GM06990 (cell line): ENCODE data around the gene NLRP3.

Source experiments
- DNase-seq: peaks from one replicate; pipeline ENCODE4 v3.0.0-alpha.2; 2011; ENCODE audit not compliant: insufficient read length; ENCODE audit errors: extremely low read depth
- H3K27me3 ChIP-seq: replicated peaks from 2 replicates; pipeline ENCODE4 v1.6.0; 2011; ENCODE audit warnings: low read length; ENCODE audit not compliant: control insufficient read depth, insufficient read depth
- H3K36me3 ChIP-seq: 2 replicates; pipeline ENCODE4 v1.5.1; 2011; ENCODE audit warnings: low read length; ENCODE audit not compliant: control insufficient read depth, insufficient read depth
- H3K4me3 ChIP-seq: replicated peaks from 2 replicates; pipeline ENCODE4 v1.5.1; 2011; ENCODE audit warnings: low read depth, mild to moderate bottlenecking, control low read depth, low read length
- TF ChIP-seq, protein P1 (sequence below): IDR thresholded peaks from 2 replicates; pipeline ENCODE4 v1.5.1; 2011; ENCODE audit warnings: low read length, control low read depth, mild to moderate bottlenecking, inconsistent platforms; ENCODE audit not compliant: insufficient read depth, poor library complexity, severe bottlenecking

The NLRP3 gene

GRCh38 chr1:247444571-247444970 is 28.6 kb downstream of the NLRP3 start:
- TF ChIP-seq, protein P1, sequence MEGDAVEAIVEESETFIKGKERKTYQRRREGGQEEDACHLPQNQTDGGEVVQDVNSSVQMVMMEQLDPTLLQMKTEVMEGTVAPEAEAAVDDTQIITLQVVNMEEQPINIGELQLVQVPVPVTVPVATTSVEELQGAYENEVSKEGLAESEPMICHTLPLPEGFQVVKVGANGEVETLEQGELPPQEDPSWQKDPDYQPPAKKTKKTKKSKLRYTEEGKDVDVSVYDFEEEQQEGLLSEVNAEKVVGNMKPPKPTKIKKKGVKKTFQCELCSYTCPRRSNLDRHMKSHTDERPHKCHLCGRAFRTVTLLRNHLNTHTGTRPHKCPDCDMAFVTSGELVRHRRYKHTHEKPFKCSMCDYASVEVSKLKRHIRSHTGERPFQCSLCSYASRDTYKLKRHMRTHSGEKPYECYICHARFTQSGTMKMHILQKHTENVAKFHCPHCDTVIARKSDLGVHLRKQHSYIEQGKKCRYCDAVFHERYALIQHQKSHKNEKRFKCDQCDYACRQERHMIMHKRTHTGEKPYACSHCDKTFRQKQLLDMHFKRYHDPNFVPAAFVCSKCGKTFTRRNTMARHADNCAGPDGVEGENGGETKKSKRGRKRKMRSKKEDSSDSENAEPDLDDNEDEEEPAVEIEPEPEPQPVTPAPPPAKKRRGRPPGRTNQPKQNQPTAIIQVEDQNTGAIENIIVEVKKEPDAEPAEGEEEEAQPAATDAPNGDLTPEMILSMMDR: no peak
- H3K27me3 ChIP-seq: no peaks in the 10 kb centered on the region
- H3K36me3 ChIP-seq: no peaks in the 10 kb centered on the region
- no peak for DNase-seq
- H3K4me3 ChIP-seq: no peak overlapping the region

DNA sequence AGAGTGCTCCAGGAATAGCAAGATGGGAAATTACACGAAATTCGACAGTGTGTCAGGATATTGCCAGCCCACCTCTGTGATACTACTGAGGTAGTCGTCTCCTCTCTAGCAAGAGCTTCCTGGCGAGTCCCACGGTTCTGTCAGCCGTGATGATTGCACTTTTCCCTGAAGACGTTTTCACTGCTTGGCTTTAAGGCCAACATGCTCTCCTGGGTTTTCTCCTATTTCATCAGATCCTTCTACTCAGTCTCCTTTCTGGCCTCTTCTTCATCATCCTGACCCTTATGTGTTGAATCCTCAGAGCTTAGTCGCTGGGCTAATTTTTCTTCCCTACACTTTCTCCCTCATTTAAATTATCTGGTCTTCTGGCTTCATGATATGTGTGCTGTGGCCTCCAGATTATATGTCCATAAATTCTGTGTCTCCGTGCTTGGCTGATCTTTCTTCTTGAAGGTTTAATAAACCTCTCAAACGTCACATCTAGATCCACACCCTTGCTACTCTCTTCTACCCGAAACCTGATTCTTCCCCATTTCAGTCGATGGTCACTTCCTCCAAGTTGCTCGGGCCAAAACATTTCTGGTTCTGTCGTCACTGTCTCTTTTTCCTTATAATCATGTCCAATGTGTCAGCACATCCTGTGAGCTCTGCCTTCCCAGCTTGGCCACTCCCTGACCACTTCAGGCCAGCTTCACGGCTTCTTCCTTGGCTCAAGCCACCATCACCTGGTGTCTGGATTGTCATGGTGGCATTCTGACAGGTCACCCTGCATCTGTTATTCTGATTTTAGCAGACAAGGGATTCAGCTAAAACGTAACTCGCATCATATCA is 29.8 kb downstream of the NLRP3 start:
- TF ChIP-seq, protein P1: no peak
- Histone ChIP-seq H3K27me3 (no peaks in the 10 kb centered on the region), H3K36me3 (no peaks in the 10 kb centered on the region), H3K4me3 (no peak overlapping the region)
- no peak for DNase-seq

DNA sequence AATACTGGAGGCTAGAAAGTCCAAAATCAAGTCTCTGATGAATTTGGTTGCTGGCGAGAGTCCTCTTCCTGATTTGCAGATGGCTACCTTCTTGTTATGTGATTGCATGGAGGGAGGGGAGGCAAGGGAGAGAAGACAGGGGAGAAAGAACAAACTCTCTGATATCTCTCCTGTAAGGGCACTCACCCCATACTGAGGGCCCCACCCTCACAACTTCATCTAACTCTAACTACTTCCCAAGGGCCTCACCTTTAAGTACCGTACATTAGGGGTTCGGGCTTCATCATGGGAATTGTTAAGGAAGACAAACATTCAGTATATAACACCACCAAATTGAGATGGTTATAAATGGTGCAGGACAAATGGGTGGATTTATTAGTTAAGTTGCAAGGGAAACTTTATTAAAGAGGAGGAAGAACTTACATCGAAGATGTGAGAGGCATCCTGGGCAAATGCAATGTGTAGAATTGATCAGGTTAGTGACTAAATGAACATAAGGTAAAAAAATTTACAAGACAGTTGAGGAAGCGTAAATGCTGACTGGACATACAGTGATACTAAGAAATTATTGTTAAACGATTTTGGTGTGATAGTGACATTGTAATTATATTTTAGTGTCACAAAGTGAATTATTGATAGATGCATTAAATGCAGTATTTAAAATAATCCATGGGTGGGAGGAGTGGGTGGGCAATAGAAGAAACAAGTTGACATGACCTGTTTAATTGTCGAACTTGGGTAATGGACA is 31.4 kb downstream of the NLRP3 start:
- Histone ChIP-seq H3K27me3 (no peaks in the 10 kb centered on the region), H3K4me3 (no peak overlapping the region), H3K36me3 (no peaks in the 10 kb centered on the region)
- DNase-seq: no peak
- TF ChIP-seq, protein P1: no peak

DNA sequence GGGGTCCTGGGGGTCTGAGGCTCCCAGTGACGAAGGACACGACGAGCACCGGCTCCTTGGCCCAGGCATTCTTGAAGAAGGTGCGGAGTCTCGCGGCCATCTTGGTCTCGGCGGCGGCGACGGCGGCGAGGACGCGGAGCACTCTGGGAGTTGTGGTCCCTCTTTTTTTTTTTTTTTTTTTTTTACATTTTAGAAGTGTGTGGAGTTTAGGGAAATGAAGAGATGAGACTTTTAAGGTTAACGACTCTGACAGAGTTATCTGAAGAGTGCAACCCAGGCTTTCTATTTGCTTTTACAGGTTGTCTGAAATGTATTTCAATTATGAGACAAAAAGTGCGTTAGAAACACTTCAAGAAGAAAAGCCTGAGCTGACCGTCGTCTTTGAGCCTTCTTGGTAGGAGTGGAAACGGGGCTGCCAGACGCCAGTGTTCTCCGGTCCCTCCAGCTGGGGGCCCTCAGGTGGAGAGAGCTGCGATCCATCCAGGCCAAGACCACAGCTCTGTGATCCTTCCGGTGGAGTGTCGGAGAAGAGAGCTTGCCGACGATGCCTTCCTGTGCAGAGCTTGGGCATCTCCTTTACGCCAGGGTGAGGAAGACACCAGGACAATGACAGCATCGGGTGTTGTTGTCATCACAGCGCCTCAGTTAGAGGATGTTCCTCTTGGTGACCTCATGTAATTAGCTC is 32.3 kb downstream of the NLRP3 start:
- no peak overlapping the region for H3K4me3 ChIP-seq
- no peaks in the 10 kb centered on the region for H3K27me3 ChIP-seq
- peak; percentile 73 for DNase-seq
- TF ChIP-seq, protein P1: no peak
- H3K36me3 ChIP-seq: no peaks in the 10 kb centered on the region

DNA sequence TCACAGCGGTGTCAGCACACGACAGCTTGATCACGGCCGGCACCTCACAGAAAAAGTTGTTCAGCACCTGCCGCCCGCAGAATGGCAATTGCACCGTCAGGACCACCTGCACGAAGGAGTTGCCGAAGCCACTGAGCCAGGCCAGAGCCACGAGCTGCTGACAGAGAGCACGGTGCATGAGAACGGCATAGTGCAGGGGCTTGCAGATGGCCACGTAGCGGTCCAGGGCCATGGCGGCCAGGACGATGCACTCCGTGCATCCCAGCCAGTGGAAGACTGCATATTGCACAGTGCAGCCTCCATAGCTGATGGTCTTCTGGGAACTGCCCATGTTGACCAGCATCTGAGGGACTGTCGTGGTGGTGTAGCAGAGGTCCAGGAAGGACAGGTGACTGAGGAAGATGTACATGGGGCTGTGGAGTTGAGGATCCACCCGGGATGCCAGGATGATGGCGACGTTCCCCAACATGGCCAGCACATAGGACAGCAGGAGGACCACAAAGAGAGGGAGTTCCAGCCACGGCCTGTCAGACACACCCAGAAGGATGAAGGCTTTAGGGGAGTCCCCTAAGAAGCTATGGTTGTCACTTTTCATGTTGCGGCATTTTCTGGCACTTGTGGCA is 35.5 kb downstream of the NLRP3 start:
- H3K27me3 ChIP-seq: no peaks in the 10 kb centered on the region; the same call in 1 of the 2 replicates
- no peaks in the 10 kb centered on the region for H3K36me3 ChIP-seq
- no peak for DNase-seq
- TF ChIP-seq, protein P1: no peak
- H3K4me3 ChIP-seq: no peak overlapping the region
